ENCODE measurements around the gene LAMA4. TPM values are rescaled to one million over a fixed set of nuclear protein-coding genes. Genes with fewer than 3 reads are reported as not detected.

Gene LAMA4
- polyA plus RNA-seq, 1 donor from 2014 or later = 0.69 TPM

- no peak overlapping the region for H3K9ac ChIP-seq (ENCODE audit: low read length)
- H3F3A ChIP-seq (ENCODE audit: insufficient read depth, low read length, poor library complexity, severe bottlenecking) = no peaks in the 10 kb centered on the region
- no peaks in the 10 kb centered on the region for H3K36me3 ChIP-seq (ENCODE audit: insufficient read depth, low read length)
- no peaks in the 10 kb centered on the region for H4K20me1 ChIP-seq (ENCODE audit: insufficient read depth)
- H3K9me2 ChIP-seq (ENCODE audit: insufficient read depth, low read length) = no peaks in the 10 kb centered on the region
- no peak overlapping the region for H2AFZ ChIP-seq (ENCODE audit: low read depth, low read length)
- H3K4me2 ChIP-seq (ENCODE audit: low read length) = no peak overlapping the region
- H3K27me3 ChIP-seq (ENCODE audit: insufficient read depth, low read depth, low read length) = no peaks in the 10 kb centered on the region
- H3K79me2 ChIP-seq (replicated peaks; ENCODE audit: insufficient read depth, low read length) = no peaks in the 10 kb centered on the region
- no peak for TF ChIP-seq TAF1 (IDR thresholded peaks at IDR 0.05; ENCODE audit: low read depth)
- no peak for TF ChIP-seq EP300 (conservative IDR thresholded peaks at IDR 0.05; ENCODE audit: poor library complexity, severe bottlenecking)
- no peak for TF ChIP-seq POLR2AphosphoS5 (IDR thresholded peaks at IDR 0.05)
- no peak for TF ChIP-seq RAD21 (conservative IDR thresholded peaks at IDR 0.05)
- no peak for TF ChIP-seq EZH2 (IDR thresholded peaks at IDR 0.05; ENCODE audit: borderline replicate concordance, insufficient read depth, low read length, poor library complexity, severe bottlenecking)
- TF ChIP-seq MXI1 (conservative IDR thresholded peaks at IDR 0.05; ENCODE audit: poor library complexity, severe bottlenecking) = no peak
- TF ChIP-seq CTCF (IDR thresholded peaks at IDR 0.05; ENCODE audit: poor library complexity, severe bottlenecking) = no peak
- no peak for TF ChIP-seq SMC3 (conservative IDR thresholded peaks at IDR 0.05; ENCODE audit: poor library complexity)
- TF ChIP-seq REST (IDR thresholded peaks at IDR 0.05; ENCODE audit: borderline replicate concordance) = no peak
- H3K27ac ChIP-seq (ENCODE audit: low read length) = no peak overlapping the region
- no peak overlapping the region for H3K4me3 ChIP-seq (ENCODE audit: low read length)
- H3K9me3 ChIP-seq (ENCODE audit: low read length) = peaks cover 2% of the 10 kb centered on the region
Observed at GRCh38 chr6:112268654-112269053, 14.3 kb upstream of the LAMA4 start.

- no peak overlapping the region for H2AFZ ChIP-seq (ENCODE audit: low read depth, low read length)
Observed at GRCh38 chr6:112268019-112268418, 13.7 kb upstream of the LAMA4 start.

More at GRCh38 chr6:112268019-112268418, 13.7 kb upstream of the LAMA4 start:
- Histone ChIP-seq H3K36me3 (ENCODE audit: insufficient read depth, low read length) (no peaks in the 10 kb centered on the region), H3K4me3 (ENCODE audit: low read length) (no peak overlapping the region), H3K9ac (ENCODE audit: low read length) (no peak overlapping the region), H4K20me1 (ENCODE audit: insufficient read depth) (no peaks in the 10 kb centered on the region), H3K27me3 (ENCODE audit: insufficient read depth, low read depth, low read length) (no peaks in the 10 kb centered on the region), H3K27ac (ENCODE audit: low read length) (no peak overlapping the region), H3F3A (ENCODE audit: insufficient read depth, low read length, poor library complexity, severe bottlenecking) (no peaks in the 10 kb centered on the region), H3K79me2 (replicated peaks; ENCODE audit: insufficient read depth, low read length) (no peaks in the 10 kb centered on the region), H3K9me2 (ENCODE audit: insufficient read depth, low read length) (no peaks in the 10 kb centered on the region), H3K4me2 (ENCODE audit: low read length) (no peak overlapping the region), H3K9me3 (ENCODE audit: low read length) (peaks cover 2% of the 10 kb centered on the region)
- no peak for TF ChIP-seq TAF1 (IDR thresholded peaks at IDR 0.05; ENCODE audit: low read depth)
- no peak for TF ChIP-seq EP300 (conservative IDR thresholded peaks at IDR 0.05; ENCODE audit: poor library complexity, severe bottlenecking)
- TF ChIP-seq REST (IDR thresholded peaks at IDR 0.05; ENCODE audit: borderline replicate concordance) = no peak
- no peak for TF ChIP-seq SMC3 (conservative IDR thresholded peaks at IDR 0.05; ENCODE audit: poor library complexity)
- TF ChIP-seq EZH2 (IDR thresholded peaks at IDR 0.05; ENCODE audit: borderline replicate concordance, insufficient read depth, low read length, poor library complexity, severe bottlenecking) = no peak
- no peak for TF ChIP-seq POLR2AphosphoS5 (IDR thresholded peaks at IDR 0.05)
- TF ChIP-seq CTCF (IDR thresholded peaks at IDR 0.05; ENCODE audit: poor library complexity, severe bottlenecking) = no peak
- no peak for TF ChIP-seq MXI1 (conservative IDR thresholded peaks at IDR 0.05; ENCODE audit: poor library complexity, severe bottlenecking)
- TF ChIP-seq RAD21 (conservative IDR thresholded peaks at IDR 0.05) = no peak
